GM21529 (cell line): ENCODE results near the gene TMEM11.

Experiments
- ATAC-seq: cut with Tn5 transposase; IDR thresholded peaks from one replicate; pipeline ENCODE4 v1.9.1; 2021; ENCODE audit not compliant: unreplicated experiment

TMEM11 gene

GRCh38 chr17:21164216-21164615, 49.7 kb downstream of the TMEM11 start:
- ATAC-seq, result no peak

GRCh38 chr17:21163101-21163500, 50.9 kb downstream of the TMEM11 start:
- no peak for ATAC-seq

- ATAC-seq, result no peak
Observed at GRCh38 chr17:21162394-21162775, 51.6 kb downstream of the TMEM11 start.

- no peak for ATAC-seq
Observed at GRCh38 chr17:21161498-21162393, 52.2 kb downstream of the TMEM11 start.

GRCh38 chr17:21160401-21160800, 53.6 kb downstream of the TMEM11 start:
- ATAC-seq, result no peak

- ATAC-seq, result no peak
Observed at GRCh38 chr17:21157586-21158370, 56.2 kb downstream of the TMEM11 start.

- no peak for ATAC-seq
Observed at GRCh38 chr17:21152731-21153130, 61.2 kb downstream of the TMEM11 start.

GRCh38 chr17:21149621-21150020, 64.3 kb downstream of the TMEM11 start:
- no peak for ATAC-seq
